ENCODE measurements around the gene ZBTB12.
"Not testable (repeated sequence)": the region's sequence is repeated elsewhere in the genome, so short reads cannot be mapped to it uniquely, and the experiment has no call there.

The ZBTB12 gene

DNA sequence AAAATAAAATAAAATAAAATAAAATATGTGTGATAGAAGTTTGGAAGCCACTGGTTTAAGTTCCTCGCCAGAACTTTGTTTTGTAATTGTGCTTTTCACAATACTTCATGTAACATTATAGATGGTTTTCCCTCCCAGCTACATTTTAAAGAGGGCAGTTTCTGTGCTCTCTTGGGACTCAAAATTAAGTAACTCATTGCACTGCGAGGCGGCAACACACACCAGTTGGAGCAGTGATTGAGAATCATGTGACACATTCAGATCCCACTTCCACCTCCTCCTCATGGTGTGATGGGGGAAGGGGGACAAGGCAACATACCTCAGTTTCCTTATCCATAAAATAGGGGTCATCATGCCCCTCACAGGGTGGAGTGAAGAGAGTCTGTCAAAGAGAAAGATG, 33.1 kb upstream of the ZBTB12 start:
- no peaks in the 10 kb centered on the region for H3K27me3 ChIP-seq (ENCODE audit: low read depth, low read length)
- no peak overlapping the region for H3K4me3 ChIP-seq (ENCODE audit: low read length)
- no peaks in the 10 kb centered on the region for H3K36me3 ChIP-seq (replicated peaks; ENCODE audit: low read depth, low read length)
- no peak overlapping the region for H3K4me2 ChIP-seq (ENCODE audit: low read length)
- H3K4me1 ChIP-seq (ENCODE audit: low read length) = no peaks in the 10 kb centered on the region
- H3K27ac ChIP-seq (ENCODE audit: low read length) = no peak overlapping the region
- no peak for TF ChIP-seq CTCF (IDR thresholded peaks at IDR 0.05; ENCODE audit: low read depth, low read length)
- TF ChIP-seq EZH2phosphoT487 (IDR thresholded peaks at IDR 0.05; ENCODE audit: low read depth) = no peak
- no peaks in the 10 kb centered on the region for H4K20me1 ChIP-seq (ENCODE audit: insufficient read depth, low read length)
- H3K79me2 ChIP-seq (ENCODE audit: low read length) = no peaks in the 10 kb centered on the region
- no peak overlapping the region for H3K9ac ChIP-seq (ENCODE audit: low read length)
- H3K9me3 ChIP-seq (ENCODE audit: insufficient read depth, low read length) = no peaks in the 10 kb centered on the region
- no peak overlapping the region for H2AFZ ChIP-seq (ENCODE audit: low read depth, low read length)

GRCh38 chr6:31933537-31933936, 31.7 kb upstream of the ZBTB12 start:
- H3K4me3 ChIP-seq (ENCODE audit: low read length) = no peak overlapping the region
- no peaks in the 10 kb centered on the region for H3K27me3 ChIP-seq (ENCODE audit: low read depth, low read length)
- no peaks in the 10 kb centered on the region for H4K20me1 ChIP-seq (ENCODE audit: insufficient read depth, low read length)
- TF ChIP-seq EZH2phosphoT487 (IDR thresholded peaks at IDR 0.05; ENCODE audit: low read depth) (no peak), CTCF (IDR thresholded peaks at IDR 0.05; ENCODE audit: low read depth, low read length) (no peak)
- H3K36me3 ChIP-seq (replicated peaks; ENCODE audit: low read depth, low read length) = no peaks in the 10 kb centered on the region
- H3K4me1 ChIP-seq (ENCODE audit: low read length) = no peaks in the 10 kb centered on the region
- no peaks in the 10 kb centered on the region for H3K79me2 ChIP-seq (ENCODE audit: low read length)
- H2AFZ ChIP-seq (ENCODE audit: low read depth, low read length) = no peak overlapping the region
- no peaks in the 10 kb centered on the region for H3K9me3 ChIP-seq (ENCODE audit: insufficient read depth, low read length)
- H3K27ac ChIP-seq (ENCODE audit: low read length) = no peak overlapping the region
- no peak overlapping the region for H3K4me2 ChIP-seq (ENCODE audit: low read length)
- H3K9ac ChIP-seq (ENCODE audit: low read length) = no peak overlapping the region

DNA sequence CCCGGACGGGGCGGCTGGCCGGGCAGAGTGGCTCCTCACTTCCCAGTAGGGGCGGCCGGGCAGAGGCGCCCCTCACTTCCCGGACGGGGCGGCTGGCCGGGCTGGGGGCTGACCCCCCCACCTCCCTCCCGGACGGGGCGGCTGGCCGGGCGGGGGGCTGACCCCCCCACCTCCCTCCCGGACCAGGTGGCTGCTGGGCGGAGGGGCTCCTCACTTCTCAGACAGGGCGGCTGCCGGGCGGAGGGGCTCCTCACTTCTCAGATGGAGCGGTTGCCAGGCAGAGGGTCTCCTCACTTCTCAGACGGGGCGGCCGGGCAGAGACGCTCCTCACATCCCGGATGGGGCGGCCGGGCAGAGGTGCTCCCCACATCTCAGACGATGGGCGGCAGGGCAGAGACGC, 30.3 kb upstream of the ZBTB12 start:
- not testable (repeated sequence) for H3K9me3 ChIP-seq (ENCODE audit: insufficient read depth, low read length); H4K20me1 ChIP-seq (ENCODE audit: insufficient read depth, low read length); H3K27me3 ChIP-seq (ENCODE audit: low read depth, low read length); H3K27ac ChIP-seq (ENCODE audit: low read length); H3K9ac ChIP-seq (ENCODE audit: low read length); H3K36me3 ChIP-seq (replicated peaks; ENCODE audit: low read depth, low read length); H3K4me1 ChIP-seq (ENCODE audit: low read length); H3K4me2 ChIP-seq (ENCODE audit: low read length); H2AFZ ChIP-seq (ENCODE audit: low read depth, low read length); H3K79me2 ChIP-seq (ENCODE audit: low read length); H3K4me3 ChIP-seq (ENCODE audit: low read length)

- H3K4me3 ChIP-seq (ENCODE audit: low read length) = no peak overlapping the region
- no peaks in the 10 kb centered on the region for H3K27me3 ChIP-seq (ENCODE audit: low read depth, low read length)
- no peak overlapping the region for H2AFZ ChIP-seq (ENCODE audit: low read depth, low read length)
- no peaks in the 10 kb centered on the region for H3K79me2 ChIP-seq (ENCODE audit: low read length)
- H3K4me1 ChIP-seq (ENCODE audit: low read length) = no peaks in the 10 kb centered on the region
- no peak overlapping the region for H3K27ac ChIP-seq (ENCODE audit: low read length)
- no peaks in the 10 kb centered on the region for H3K36me3 ChIP-seq (replicated peaks; ENCODE audit: low read depth, low read length)
- H3K4me2 ChIP-seq (ENCODE audit: low read length) = no peak overlapping the region
- H3K9me3 ChIP-seq (ENCODE audit: insufficient read depth, low read length) = no peaks in the 10 kb centered on the region
- no peak for TF ChIP-seq EZH2phosphoT487 (IDR thresholded peaks at IDR 0.05; ENCODE audit: low read depth)
- no peak for TF ChIP-seq CTCF (IDR thresholded peaks at IDR 0.05; ENCODE audit: low read depth, low read length)
- H4K20me1 ChIP-seq (ENCODE audit: insufficient read depth, low read length) = no peaks in the 10 kb centered on the region
- H3K9ac ChIP-seq (ENCODE audit: low read length) = no peak overlapping the region
These were observed 29.1 kb upstream of the ZBTB12 start for GRCh38 chr6:31930962-31931361.

GRCh38 chr6:31928672-31928939, 26.7 kb upstream of the ZBTB12 start:
- Histone ChIP-seq H3K9me3 (ENCODE audit: insufficient read depth, low read length) (no peaks in the 10 kb centered on the region), H3K4me1 (ENCODE audit: low read length) (peaks cover 5% of the 10 kb centered on the region; the same call in 1 of the 2 replicates), H3K79me2 (ENCODE audit: low read length) (no peaks in the 10 kb centered on the region), H2AFZ (ENCODE audit: low read depth, low read length) (no peak overlapping the region), H3K9ac (ENCODE audit: low read length) (no peak overlapping the region), H4K20me1 (ENCODE audit: insufficient read depth, low read length) (no peaks in the 10 kb centered on the region), H3K4me3 (ENCODE audit: low read length) (no peak overlapping the region), H3K27me3 (ENCODE audit: low read depth, low read length) (no peaks in the 10 kb centered on the region), H3K36me3 (replicated peaks; ENCODE audit: low read depth, low read length) (no peaks in the 10 kb centered on the region), H3K27ac (ENCODE audit: low read length) (no peak overlapping the region), H3K4me2 (ENCODE audit: low read length) (no peak overlapping the region)
- TF ChIP-seq EZH2phosphoT487 (IDR thresholded peaks at IDR 0.05; ENCODE audit: low read depth) = no peak
- no peak for TF ChIP-seq CTCF (IDR thresholded peaks at IDR 0.05; ENCODE audit: low read depth, low read length)

Measured in OCI-LY3 (cell line).